Stimulated activated CD8-positive, alpha-beta memory T cell treated with anti-CD3 and anti-CD28 coated beads, Interleukin-2, amount 100 ng/mL, for 48 hours (primary cell): Measurements from ENCODE around the gene DELE1.

Experiments used
- DNase-seq, 2 donors: peaks; one replicate each; pipeline ENCODE4 v3.0.0-alpha.2; 2020; ENCODE audit warnings: low read depth in 2 of 2

DELE1 gene

DNA sequence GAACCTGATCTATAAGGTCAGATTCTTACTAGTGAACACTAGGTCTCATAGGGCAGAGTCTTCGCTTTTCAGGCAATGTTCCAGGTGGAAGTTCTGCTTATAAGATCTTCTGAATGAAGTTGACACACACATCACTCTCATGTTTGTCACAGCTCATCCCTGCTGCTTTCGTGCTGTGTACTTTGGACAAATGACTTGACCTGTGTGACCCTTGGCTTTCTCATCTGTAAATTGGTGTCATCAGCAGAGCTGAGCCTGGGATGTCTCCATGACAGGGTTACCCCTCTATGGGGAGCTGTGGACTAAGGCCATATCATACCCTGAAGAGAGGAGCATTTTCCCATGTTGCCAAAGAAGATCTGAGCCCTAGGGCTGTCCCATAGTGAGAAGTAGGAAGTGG lies 2.8 kb downstream of the DELE1 start:
- DNase-seq, result no peak

DNA sequence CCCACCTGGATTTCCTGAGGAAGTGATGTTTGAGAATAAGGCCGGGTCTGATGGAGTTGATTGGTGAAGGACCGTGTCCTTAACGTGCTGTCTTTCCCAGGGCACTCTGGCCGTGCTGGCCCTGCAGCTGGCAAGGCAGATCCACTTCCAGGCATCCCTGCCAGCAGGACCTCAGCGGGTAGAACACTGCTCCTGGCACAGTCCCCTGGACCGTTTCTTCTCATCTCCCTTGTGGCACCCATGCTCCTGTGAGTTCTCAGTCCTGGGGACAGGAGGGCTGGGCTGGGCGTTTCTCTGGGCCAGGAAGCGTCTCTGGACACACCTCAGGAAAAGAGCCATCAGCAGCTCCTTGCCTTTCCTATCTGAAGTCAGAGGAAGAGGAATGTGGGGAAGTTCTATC lies 4.4 kb downstream of the DELE1 start:
- no peak for DNase-seq

DNA sequence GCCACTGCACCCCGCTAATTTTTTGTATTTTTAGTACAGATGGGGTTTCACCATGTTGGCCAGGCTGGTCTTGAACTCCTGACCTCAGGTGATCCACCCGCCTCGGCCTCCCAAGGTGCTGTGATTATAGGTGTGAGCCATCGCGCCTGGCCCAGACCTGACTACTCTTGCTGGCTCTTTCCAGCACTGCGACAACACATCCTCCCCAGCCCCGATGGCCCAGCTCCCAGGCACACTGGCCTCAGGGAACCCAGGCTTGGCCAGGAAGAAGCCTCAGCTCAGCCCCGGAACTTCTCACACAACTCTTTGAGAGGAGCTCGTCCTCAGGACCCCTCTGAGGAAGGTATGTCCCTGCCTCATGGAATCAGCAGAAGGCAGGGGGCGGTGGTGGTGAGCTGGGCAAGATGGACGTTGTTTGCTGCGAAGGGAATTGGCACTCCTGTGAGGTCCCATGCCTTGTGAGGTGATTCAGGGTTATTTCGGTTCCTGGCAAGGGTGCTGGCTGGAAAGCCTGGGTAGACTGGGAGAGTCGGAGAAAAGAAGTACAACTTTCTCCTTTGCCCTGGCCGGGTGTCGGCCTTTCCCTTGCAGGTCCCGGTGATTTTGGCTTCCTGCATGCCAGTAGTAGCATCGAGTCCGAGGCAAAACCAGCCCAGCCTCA lies 5.9 kb downstream of the DELE1 start:
- no peak for DNase-seq

DNA sequence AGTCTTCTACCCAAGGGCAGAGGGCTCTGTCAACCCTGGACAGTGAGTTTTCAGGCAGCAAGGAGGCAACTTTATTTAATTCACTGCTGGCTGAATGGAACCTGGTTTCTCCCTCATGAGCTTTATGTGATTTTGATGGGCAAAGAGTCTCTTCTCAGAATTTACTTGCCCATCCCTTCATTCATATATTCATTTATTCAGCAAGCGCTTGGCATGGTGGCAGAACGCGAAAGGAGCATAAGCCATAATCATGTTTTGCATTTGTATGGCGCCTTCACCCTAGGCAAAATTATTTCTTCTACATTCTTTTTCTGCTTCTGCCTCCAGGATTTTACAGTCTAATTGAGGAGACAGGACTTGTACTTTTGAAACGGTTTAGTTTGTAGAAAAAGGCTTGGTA lies 8.0 kb downstream of the DELE1 start:
- DNase-seq, result no peak

DNA sequence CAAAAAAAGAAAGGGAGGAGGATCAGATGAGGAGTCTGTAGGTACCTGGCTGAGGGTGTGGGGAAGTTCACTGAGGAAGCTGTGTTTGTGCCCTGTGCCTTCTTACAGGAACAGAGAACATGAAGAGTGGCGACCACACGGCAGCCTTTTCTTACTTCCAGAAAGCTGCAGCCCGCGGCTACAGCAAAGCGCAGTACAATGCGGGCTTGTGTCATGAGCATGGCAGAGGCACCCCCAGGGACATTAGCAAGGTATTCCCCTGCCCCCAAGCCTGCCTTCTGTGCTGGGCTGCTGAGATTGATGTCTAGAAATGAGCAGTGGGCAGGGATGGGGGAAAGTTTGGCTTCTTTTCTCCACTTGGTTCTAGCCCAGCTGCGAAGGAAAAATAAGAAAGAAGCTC lies 9.5 kb downstream of the DELE1 start:
- DNase-seq, result no peak

DNA sequence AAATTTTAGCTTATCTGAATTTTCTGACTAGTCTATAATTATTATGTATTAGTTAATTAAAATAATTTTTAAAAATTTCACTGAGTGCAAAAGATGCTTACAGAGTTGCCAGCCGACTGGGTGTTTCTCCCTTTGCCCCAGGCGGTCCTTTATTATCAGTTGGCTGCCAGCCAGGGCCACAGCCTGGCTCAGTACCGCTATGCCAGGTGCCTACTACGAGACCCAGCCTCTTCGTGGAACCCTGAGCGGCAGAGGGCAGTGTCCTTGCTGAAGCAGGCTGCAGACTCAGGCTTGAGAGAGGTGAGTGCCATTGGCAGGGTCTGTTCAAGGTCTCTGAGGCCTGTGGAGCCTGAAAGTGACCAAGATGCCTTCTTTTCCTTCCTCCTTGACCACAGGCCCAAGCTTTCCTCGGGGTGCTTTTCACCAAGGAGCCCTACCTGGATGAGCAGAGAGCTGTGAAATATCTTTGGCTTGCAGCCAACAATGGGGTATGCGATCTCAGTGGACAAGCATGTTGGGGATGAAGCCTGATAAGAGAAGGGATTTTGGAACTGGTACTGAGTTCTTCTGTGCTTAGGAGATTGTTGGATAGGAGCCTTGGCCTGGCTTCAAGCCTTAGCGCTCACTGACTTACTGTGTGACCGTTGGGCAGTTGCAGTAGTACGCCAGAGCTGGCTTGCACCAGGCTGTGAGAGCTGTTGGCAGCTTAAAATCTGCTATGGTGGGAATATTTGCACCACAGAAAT lies 10.6 kb downstream of the DELE1 start:
- DNase-seq, result no peak

DNA sequence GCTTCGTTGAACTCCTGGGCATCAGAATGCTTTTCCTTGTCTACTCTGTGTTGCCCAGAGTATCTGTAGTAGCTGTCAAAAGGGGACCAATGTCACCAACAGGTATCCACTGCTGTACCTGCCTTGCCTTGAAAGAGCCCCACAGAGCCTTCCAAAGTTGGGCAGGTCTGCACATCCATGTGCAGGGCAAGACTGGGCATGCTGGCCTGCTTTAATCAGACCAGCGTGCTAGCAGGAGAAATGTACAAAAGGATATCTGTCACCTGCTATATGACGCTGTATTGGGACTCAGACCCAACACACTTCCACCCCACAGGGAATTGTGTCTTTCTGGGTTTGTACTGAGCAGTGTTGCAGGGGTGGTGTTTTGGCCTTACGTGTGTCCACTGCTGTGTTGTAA lies 11.9 kb downstream of the DELE1 start:
- DNase-seq, result no peak

DNA sequence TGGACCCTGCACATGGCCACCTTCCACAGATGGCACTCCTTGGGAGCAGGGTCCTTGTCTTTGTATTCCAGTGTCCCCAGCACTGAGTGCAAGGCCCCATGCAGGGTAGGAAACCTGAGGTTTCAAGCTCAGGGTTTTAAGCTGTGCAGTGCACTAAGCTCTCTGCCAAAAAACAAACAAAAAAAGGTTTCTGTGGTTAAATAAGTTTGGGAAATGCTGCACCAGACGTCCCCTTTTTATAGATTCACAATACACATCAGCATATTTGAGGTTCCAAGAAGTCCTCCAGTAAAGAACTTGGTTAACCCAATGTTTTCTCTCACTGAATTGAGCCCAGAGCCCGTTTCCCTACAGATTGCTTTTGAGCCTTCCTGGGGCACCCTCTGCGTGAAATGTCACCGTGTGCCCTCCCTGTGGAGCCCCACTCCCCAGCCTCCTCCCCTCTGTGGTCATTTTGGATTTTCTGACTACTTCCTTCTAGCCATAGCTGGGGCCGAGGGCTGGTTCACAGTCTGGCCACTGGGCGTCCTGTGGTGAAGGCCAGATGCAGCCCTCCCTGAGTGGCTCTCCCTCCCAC lies 17.1 kb downstream of the DELE1 start:
- no peak for DNase-seq

DNA sequence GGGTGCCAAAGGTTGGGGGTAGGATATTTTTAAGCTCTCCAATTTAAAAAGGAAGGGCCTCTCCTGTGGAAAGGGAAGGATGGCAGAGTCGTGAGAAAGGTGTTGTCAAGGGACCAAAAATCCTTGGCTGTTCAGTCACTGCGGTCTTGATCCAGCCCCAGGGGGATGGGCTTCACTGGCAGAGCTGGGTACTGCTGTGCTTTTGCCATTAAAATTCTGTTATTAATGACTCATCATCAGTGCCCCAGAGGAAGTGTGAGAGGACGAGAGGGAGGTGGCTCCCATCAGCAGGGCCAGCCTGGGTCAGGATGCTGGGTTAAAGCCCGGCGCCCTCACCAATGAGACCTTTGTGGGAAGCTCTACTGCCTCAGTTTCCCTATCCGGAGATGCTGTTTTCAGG lies 17.6 kb downstream of the DELE1 start:
- DNase-seq, result no peak

DNA sequence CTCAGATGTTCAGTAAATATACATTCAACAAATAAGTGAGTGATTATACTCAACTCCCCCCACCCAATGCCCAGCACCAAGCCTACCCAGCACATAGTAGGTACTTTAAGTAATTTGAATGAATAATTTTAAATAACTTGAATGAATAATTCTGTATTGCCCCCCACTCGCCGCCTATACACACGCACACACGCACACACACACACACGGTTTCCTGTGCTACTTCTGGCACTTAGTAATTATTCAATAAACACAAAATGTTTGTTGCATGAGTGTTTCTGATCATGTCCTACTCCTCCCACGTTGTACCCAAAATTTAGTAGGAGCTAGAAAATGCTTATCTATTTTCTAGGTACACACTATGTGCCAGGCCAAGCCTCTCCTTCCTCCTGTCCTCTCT lies 18.1 kb downstream of the DELE1 start:
- no peak for DNase-seq

DNA sequence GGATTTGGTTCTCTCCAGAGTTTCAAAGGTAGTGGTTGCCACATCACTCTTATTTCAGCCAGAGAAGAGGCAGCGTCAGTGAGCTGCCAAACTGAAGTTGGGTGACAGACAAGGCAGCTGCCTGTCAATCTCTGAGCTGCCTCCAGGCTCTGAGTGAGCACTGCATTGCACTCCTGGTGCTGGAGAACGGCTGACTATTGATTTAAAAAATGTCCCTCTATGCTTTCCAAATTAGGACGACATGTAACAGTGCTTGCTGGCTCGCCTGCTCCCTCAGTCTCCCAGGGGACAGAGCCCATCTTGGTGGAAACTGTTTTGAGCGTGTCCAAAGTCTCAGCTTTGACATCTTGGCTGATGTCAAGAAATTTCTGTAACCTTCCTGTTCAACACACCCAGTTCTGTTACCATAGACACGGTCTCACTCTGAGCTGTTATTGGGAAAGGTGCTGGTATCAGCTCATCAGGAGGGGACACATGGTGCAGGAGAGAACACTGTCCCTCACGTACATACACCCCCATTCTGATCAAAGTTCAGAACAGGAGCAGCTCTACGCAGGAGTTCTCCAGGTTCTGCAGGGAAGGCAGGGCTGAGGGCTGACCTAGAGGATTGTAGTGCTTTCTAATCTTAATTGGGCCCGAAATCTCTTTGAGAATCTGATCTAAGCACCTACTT lies 18.6 kb downstream of the DELE1 start:
- no peak for DNase-seq

DNA sequence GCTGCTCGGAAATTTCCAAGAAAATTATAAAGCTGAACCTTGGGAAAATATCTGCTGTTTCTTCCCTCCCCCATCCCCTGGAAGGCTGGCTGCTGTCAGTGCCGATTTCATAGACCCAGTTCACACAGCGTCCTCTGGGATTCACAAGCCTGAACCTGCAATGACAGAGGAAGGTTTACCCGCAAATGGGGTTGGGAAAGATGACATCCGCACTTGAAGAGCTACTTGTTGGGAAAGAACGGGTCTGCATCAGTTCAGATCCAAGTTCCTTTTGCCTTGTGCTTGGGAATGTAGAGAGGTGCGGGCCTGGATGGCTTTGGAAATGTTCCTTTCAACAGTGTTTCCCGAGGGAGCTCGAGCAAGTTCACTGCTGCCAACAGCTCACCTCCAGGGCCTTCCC lies 20.4 kb downstream of the DELE1 start:
- DNase-seq, result no peak

DNA sequence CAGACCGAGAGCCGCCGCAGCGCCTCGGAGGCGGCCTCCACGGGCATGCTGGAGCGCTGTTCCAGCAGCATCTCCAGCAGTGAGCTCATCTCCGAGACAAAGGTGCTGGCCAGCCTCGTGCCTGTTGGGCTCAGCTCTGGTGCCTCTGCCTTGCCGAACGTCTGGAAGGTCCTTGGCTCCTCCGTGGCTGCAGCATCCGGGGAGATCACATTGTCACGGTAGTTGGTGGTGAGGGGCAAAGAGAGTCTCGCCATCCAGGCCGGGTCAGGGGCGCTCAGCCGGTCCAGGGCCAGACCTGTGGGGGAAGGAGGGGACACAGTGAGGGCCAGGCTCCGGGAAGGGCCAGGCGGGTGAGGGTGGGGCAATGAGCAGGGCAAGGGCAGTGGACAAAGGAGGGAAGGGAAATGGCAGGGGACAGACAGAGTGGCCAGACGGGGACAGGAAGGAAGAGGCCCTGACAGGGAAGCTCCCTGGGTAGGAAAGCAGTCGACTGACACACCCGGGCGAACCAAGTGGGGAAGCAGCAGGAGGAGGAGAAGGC lies 21.9 kb downstream of the DELE1 start:
- no peak for DNase-seq

DNA sequence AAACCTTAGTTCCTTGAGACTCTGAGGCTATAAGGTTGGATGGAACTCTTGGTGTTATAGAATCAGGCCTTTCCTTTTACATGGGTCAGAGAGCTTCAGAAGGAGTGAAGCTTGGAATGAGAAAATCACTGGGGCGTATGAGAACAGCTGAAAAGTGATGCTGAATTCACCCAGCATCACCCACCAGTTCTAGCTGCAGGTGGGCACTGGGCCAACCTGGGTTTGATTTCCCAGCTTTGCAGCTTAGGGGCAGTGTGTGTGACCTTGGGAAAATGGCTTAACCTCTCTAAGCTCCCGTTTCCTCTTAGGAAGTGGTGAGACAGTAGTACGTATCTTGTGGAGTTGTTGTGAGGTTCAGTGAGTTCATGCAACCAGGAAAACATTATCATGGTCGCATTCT lies 23.6 kb downstream of the DELE1 start:
- DNase-seq, result no peak

DNA sequence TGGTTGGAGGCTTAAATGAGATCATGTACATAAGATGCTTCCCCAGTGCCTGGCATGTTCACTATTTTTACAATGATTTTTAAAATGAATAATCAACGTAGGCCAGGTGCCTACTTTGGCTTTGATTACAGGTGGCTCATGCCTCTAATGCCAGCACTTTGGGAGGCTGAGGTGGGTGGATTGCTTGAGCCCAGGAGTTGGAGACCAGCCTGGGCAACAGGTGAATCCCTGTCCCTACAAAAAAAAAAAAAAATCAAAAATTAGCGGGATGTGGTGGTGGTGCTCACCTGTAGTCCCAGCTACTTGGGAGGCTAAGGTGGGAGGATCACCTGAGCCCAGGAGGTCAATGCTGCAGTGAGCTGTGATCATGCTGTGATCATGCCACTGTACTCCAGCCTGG lies 25.1 kb downstream of the DELE1 start:
- no peak for DNase-seq

DNA sequence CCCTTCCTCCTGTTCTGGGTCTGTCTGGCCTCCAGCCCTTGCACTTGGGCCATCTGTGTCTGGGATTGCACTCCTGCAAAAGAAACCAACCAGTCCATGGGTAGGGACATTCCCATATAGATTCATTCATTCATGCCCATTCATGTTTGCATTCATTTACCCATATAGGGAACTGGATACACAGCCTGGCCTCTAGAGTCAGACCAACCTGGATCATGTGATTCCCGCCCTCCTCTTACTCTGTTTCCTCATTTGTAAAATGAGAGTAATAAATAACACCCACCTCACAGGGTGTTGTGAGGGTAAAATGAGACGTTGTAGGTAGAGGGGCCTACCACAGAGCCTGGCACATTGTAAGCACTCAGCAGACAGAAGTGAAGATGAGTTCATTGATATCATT lies 25.8 kb downstream of the DELE1 start:
- DNase-seq, result no peak

DNA sequence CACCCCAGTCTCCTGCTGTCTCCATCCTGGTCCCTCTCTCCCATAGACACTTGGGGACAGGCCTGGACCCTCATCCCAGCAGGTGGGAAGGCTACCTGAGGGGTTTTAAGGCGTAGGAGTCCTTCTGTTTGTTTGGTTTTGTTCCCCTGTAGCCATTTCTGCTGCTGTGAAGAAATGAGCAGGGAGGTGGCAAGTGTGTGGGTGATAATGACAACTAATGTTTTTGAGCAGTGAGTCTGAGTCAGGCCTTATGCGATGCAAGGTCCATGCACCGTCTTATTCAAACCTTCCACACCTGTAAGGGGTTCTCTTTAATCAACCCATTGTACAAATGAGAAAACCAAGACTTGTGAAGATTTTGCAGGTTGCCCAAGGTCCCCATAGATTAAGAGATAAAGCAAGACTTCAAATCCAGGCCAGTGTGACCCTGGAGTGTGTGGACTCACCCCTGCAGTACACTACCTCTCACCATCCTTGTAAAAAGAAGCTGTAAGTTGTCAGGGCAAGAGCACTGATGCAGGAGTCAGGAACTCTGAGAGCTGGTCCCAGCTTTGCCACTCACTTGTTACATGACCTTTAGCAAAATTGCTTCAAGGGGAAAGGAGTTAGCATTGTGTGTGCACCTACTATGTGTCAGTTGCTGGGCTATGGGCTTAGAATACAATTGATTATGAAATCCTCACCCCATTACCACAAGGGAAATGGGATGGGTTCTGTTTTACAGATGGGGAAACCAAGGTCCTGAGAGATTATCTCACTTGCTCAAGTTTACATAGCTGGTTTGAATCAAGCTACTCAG lies 26.7 kb downstream of the DELE1 start:
- no peak for DNase-seq

DNA sequence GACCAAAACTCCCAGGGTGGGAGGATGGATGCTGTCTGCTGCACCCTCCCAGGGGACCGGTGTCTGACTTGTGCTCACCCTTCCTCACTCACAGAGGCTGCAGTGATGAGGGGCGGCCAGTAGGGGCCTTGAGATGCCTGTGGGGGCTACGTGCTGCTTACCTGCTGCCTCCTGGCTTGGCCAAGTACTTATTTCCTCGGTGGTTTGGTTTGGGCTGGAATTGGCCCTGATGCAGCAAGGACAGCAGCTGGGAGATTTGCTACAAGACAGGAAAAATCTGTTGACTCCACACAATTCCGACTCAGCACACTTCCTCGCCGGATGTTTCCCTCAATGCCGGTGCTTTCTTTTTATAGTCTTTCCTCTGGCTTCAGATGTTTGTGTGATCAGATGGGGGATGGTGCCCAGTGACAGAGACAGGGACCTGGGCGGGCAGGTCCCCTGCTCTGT lies 27.7 kb downstream of the DELE1 start:
- peak; percentile 8 to 23 for DNase-seq

DNA sequence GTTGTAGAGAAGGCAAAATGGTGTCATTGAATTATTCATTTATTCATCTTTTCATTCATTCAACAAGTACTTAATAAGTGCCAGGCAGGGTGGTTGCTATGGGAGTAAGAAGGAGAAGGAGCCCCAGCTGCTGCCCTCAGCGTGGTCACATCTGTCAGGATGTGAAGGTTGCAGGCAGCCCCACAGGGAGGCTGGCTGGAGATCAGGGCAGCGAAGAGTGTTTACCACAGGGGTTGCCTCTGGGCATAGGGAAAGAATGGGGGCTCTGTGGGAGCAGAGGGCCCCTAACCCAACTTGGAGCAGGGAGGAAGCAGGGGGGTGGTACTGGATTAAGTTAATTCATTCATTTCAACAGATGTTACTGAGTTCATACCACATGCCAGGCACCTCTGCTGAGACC lies 28.3 kb downstream of the DELE1 start:
- no peak for DNase-seq

DNA sequence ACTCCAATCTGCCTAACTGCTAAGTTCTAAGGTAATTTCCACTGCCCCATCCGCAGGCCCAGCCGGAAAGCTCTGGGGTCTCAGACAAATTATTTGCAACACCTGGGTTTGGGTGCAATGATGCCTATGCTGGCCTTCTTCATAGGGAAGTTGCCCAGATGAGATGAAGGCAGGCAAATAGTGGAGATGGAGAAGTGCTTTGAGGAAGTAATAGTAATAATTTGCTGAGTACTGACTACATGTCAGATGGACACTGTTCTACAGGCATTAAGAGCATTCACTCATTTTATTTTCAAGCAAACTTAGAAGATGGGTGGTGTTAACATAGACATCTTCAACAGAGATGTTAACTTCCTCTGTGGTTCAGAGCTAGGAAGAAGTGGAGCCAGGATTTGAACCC lies 30.5 kb downstream of the DELE1 start:
- DNase-seq, result no peak

DNA sequence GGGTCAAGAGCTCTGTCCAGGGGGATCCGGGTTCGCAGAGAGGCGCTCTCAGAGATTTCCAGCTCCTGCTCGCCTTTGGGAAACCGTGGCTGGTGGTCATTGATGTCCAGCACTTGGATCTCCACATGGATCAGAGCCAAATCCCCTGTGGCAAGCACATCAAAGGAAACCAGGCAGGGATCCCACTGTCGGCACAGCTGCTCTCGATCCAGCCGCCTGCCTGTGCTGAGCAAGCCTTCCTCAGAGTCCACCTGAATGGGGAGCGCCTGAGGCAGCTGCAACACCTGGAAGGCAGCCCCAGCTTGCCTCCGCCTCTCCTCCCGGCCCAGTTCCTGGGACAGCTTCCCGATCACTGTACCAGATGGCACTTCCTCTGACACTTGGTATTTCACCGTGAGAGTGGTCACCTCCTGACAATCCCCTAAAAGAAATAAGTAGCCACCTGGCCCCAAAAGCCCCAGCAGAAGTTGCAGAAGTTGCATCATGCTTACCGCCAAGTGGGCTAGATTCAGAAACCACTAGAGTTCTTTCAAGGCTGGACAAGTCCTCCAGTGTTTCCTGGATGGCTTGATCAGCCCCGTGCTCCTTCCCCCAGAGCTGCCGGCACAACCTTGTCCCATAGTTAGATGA lies 33.8 kb downstream of the DELE1 start:
- no peak for DNase-seq
